ENCODE measurements around the gene SAMMSON.

SAMMSON gene

GRCh38 chr3:70094197-70094596 lies 94.7 kb downstream of the SAMMSON start:
- no peak for DNase-seq

- no peak for DNase-seq
Measured at GRCh38 chr3:70095260-70095659, 95.7 kb downstream of the SAMMSON start.

- peak; percentile 80 for DNase-seq
Measured at GRCh38 chr3:70096376-70097066, 97.0 kb downstream of the SAMMSON start.

GRCh38 chr3:70097084-70097483 lies 97.6 kb downstream of the SAMMSON start:
- no peak for DNase-seq

GRCh38 chr3:70108072-70108471 lies 108.5 kb downstream of the SAMMSON start:
- peak; percentile 33 for DNase-seq

- no peak for DNase-seq
Measured at GRCh38 chr3:70108546-70108945, 109.0 kb downstream of the SAMMSON start.

GRCh38 chr3:70110066-70110465 lies 110.5 kb downstream of the SAMMSON start:
- DNase-seq: no peak

GRCh38 chr3:70111411-70111810 lies 111.9 kb downstream of the SAMMSON start:
- no peak for DNase-seq

GRCh38 chr3:70112751-70113150 lies 113.2 kb downstream of the SAMMSON start:
- DNase-seq: no peak

- DNase-seq: no peak
Measured at GRCh38 chr3:70114431-70114830, 114.9 kb downstream of the SAMMSON start.

- no peak for DNase-seq
Measured at GRCh38 chr3:70119879-70120278, 120.3 kb downstream of the SAMMSON start.

All from MV-4-11 (cell line).